ENCODE data around the gene HARBI1.

DNA sequence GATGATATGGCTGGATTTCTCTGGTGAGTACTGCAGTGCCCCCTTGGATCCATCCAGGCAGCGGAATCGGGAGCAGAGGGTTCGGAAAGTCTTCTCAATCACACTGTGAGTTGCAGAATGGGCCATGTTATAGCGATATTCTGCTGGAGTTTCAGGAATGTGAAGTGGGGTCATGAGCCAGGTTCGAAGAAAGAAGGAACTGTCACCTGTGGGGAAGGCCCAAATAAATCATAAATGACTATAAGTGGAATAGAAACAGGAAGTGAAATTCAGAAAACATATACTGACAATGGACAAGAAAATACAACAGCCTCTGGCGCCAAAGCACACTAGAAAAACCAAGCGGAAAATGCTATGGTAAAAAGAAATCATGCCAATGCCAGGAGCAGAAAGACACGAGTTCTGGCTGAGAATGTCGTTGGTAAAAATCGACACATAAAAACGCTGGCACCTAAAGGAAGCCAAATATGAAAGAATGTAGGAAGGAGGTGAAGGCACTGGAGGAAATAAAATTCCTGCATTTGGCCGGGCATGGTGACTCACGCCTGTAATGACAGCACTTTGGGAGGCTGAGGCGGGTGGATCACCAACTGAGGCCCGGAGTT is 13.2 kb downstream of the HARBI1 start:
- TF ChIP-seq, protein P1, sequence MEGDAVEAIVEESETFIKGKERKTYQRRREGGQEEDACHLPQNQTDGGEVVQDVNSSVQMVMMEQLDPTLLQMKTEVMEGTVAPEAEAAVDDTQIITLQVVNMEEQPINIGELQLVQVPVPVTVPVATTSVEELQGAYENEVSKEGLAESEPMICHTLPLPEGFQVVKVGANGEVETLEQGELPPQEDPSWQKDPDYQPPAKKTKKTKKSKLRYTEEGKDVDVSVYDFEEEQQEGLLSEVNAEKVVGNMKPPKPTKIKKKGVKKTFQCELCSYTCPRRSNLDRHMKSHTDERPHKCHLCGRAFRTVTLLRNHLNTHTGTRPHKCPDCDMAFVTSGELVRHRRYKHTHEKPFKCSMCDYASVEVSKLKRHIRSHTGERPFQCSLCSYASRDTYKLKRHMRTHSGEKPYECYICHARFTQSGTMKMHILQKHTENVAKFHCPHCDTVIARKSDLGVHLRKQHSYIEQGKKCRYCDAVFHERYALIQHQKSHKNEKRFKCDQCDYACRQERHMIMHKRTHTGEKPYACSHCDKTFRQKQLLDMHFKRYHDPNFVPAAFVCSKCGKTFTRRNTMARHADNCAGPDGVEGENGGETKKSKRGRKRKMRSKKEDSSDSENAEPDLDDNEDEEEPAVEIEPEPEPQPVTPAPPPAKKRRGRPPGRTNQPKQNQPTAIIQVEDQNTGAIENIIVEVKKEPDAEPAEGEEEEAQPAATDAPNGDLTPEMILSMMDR (IDR thresholded peaks at IDR 0.05), result no peak
- TF ChIP-seq POLR2A (IDR thresholded peaks at IDR 0.05) (no peak), EP300 (IDR thresholded peaks at IDR 0.05) (no peak)
